PC-3 (cell line): ENCODE data around the gene LTF. TPM values are rescaled to one million over a fixed set of nuclear protein-coding genes. Genes with fewer than 3 reads are reported as not detected.

Experiments used
- ATAC-seq: fragments of 200-7000 bp; cut with Tn5 transposase; 2 replicates; pipeline ENCODE4 v1.9.1; 2020; ENCODE audit warnings: mild to moderate bottlenecking, moderate library complexity
- BruUV-seq: library from RNA; stranded (reverse); fragments of 400-500 nt; replicated peaks from 2 replicates; lab custom pipeline; 2021; lab: Mats Ljungman, UMichigan
- CTCF ChIA-PET: fragments of 300-600 bp; sonication (Branson Sonifier 250); formaldehyde crosslinking; loops from one replicate; lab custom pipeline; 2022; ENCODE audit warnings: antibody characterized with exemption; lab: Charles Lee
- POLR2A ChIA-PET: fragments of 300-600 bp; sonication (Branson Sonifier 250); formaldehyde crosslinking; loops from one replicate; lab custom pipeline; 2022; ENCODE audit warnings: antibody characterized with exemption; ENCODE audit not compliant: unreplicated experiment; lab: Charles Lee
- DNase-seq: peaks from one replicate; pipeline ENCODE4 v3.0.0-alpha.2; 2015
- H2AFZ ChIP-seq: fragments of 300-600 bp; sonication (generic); 2 replicates; pipeline ENCODE4 v1.6.0; 2016; ENCODE audit warnings: antibody characterized with exemption, low read length
- H3F3A ChIP-seq: fragments of 300-600 bp; sonication (generic); one replicate; pipeline ENCODE4 v1.6.0; 2017; ENCODE audit warnings: antibody characterized with exemption, low read length, control low read depth, mild to moderate bottlenecking; ENCODE audit not compliant: unreplicated experiment
- H3K27ac ChIP-seq: fragments of 300-600 bp; sonication (generic); 2 replicates; pipeline ENCODE4 v1.5.1; 2016; ENCODE audit warnings: mild to moderate bottlenecking, low read length
- H3K27me3 ChIP-seq: fragments of 300-600 bp; sonication (generic); 2 replicates; pipeline ENCODE4 v1.6.1; 2016; ENCODE audit warnings: low read length, mixed read lengths
- H3K36me3 ChIP-seq: fragments of 300-600 bp; sonication (generic); 2 replicates; pipeline ENCODE4 v1.6.1; 2016; ENCODE audit warnings: low read depth, mixed run types, low read length, mixed read lengths
- H3K4me1 ChIP-seq: fragments of 300-600 bp; sonication (generic); 2 replicates; pipeline ENCODE4 v1.5.1; 2016; ENCODE audit warnings: low read length; ENCODE audit not compliant: insufficient read depth
- H3K4me2 ChIP-seq: fragments of 300-600 bp; sonication (generic); 2 replicates; pipeline ENCODE4 v1.6.0; 2016; ENCODE audit warnings: low read length
- H3K4me3 ChIP-seq: fragments of 300-600 bp; sonication (generic); 2 replicates; pipeline ENCODE4 v1.5.1; 2016; ENCODE audit warnings: mild to moderate bottlenecking, low read length, mixed read lengths
- H3K79me2 ChIP-seq: fragments of 300-600 bp; sonication (generic); 2 replicates; pipeline ENCODE4 v1.6.1; 2017; ENCODE audit warnings: low read length, mixed read lengths
- H3K9ac ChIP-seq: fragments of 300-600 bp; sonication (generic); 2 replicates; pipeline ENCODE4 v1.6.0; 2016; ENCODE audit warnings: mild to moderate bottlenecking, low read length
- H3K9me2 ChIP-seq: fragments of 300-600 bp; sonication (generic); replicated peaks from 2 replicates; pipeline ENCODE4 v1.6.1; 2016; ENCODE audit warnings: mixed run types, low read length, mixed read lengths
- H3K9me3 ChIP-seq: fragments of 300-600 bp; sonication (generic); 2 replicates; pipeline ENCODE4 v1.6.1; 2016; ENCODE audit warnings: low read length, mixed read lengths
- H4K20me1 ChIP-seq: fragments of 300-600 bp; sonication (generic); 2 replicates; pipeline ENCODE4 v1.6.1; 2016; ENCODE audit warnings: low read length, mixed read lengths
- CTCF ChIP-seq: fragments of 300-600 bp; sonication (generic); conservative IDR thresholded peaks from 2 replicates; pipeline ENCODE4 v1.5.1; 2017; ENCODE audit warnings: antibody characterized with exemption, low read depth, mild to moderate bottlenecking, low read length
- EZH2 ChIP-seq: fragments of 300-600 bp; sonication (generic); IDR thresholded peaks from one replicate; pipeline ENCODE4 v1.6.1; 2017; ENCODE audit warnings: antibody characterized with exemption, mild to moderate bottlenecking, low read length; ENCODE audit not compliant: unreplicated experiment
- EZH2phosphoT487 ChIP-seq: fragments of 300-600 bp; sonication (generic); IDR thresholded peaks from 2 replicates; pipeline ENCODE4 v1.6.1; 2018; ENCODE audit warnings: mild to moderate bottlenecking, antibody characterized with exemption, low read length, borderline replicate concordance
- intact Hi-C: fragments of 100-400 bp; cut with micrococcal nuclease; formaldehyde crosslinking; loops from 2 replicates; pipeline ENCODE4 v1.9.0; 2023
- total RNA-seq: library from RNA; depleted of rRNA; stranded (reverse); fragments of >200 nt; gene quantifications from 2 replicates; pipeline ENCODE4 v1.2.3, GENCODE V29; 2014

LTF gene
- total RNA-seq, 1 experiment from 2014 or later, result not detected

GRCh38 chr3:46440531-46441294, 24.0 kb downstream of the LTF start:
- Histone ChIP-seq H3K9ac (no peak overlapping the region), H3K27ac (no peak overlapping the region), H4K20me1 (no peaks in the 10 kb centered on the region), H3K27me3 (no peaks in the 10 kb centered on the region), H3F3A (no peaks in the 10 kb centered on the region), H3K36me3 (no peaks in the 10 kb centered on the region), H3K9me3 (no peaks in the 10 kb centered on the region), H3K4me3 (no peak overlapping the region), H3K9me2 (no peaks in the 10 kb centered on the region), H3K4me2 (no peak overlapping the region), H2AFZ (no peak overlapping the region), H3K79me2 (no peaks in the 10 kb centered on the region), H3K4me1 (no peaks in the 10 kb centered on the region)
- ChIA-PET CTCF (no interaction called here), POLR2A (no interaction called here)
- DNase-seq (no peak), ATAC-seq (no peak)
- no peak for TF ChIP-seq EZH2phosphoT487
- no peak for TF ChIP-seq CTCF
- no peak for TF ChIP-seq EZH2
- BruUV-seq, result no TSS peak
- intact Hi-C loops, result no loop called here

GRCh38 chr3:46438831-46439230, 25.9 kb downstream of the LTF start:
- no peak for ATAC-seq
- no peaks in the 10 kb centered on the region for H3K4me1 ChIP-seq
- no peak for TF ChIP-seq CTCF
- TF ChIP-seq EZH2phosphoT487, result no peak
- TF ChIP-seq EZH2, result no peak
- CTCF ChIA-PET, result no interaction called here
- BruUV-seq, result no TSS peak
- no peaks in the 10 kb centered on the region for H4K20me1 ChIP-seq
- no peaks in the 10 kb centered on the region for H3K27me3 ChIP-seq
- H2AFZ ChIP-seq, result no peak overlapping the region
- H3K9me3 ChIP-seq, result no peaks in the 10 kb centered on the region
- H3K4me2 ChIP-seq, result no peak overlapping the region
- no peak overlapping the region for H3K27ac ChIP-seq
- no peak overlapping the region for H3K4me3 ChIP-seq
- POLR2A ChIA-PET, result no interaction called here
- DNase-seq, result no peak
- H3K9me2 ChIP-seq, result no peaks in the 10 kb centered on the region
- no peaks in the 10 kb centered on the region for H3F3A ChIP-seq
- H3K36me3 ChIP-seq, result no peaks in the 10 kb centered on the region
- no peak overlapping the region for H3K9ac ChIP-seq
- intact Hi-C loops, result no loop called here
- no peaks in the 10 kb centered on the region for H3K79me2 ChIP-seq

- Histone ChIP-seq H3K79me2 (no peaks in the 10 kb centered on the region), H3K27me3 (no peaks in the 10 kb centered on the region), H3K4me3 (no peak overlapping the region), H4K20me1 (no peaks in the 10 kb centered on the region), H2AFZ (no peak overlapping the region), H3F3A (no peaks in the 10 kb centered on the region), H3K9me3 (0 out of 2 replicates have a peak, but pooled peaks cover 6% of the 10 kb centered on the region), H3K9me2 (no peaks in the 10 kb centered on the region), H3K27ac (no peak overlapping the region), H3K4me2 (no peak overlapping the region), H3K4me1 (peaks cover 3% of the 10 kb centered on the region; the same call in 1 of the 2 replicates), H3K9ac (no peak overlapping the region), H3K36me3 (no peaks in the 10 kb centered on the region)
- ChIA-PET CTCF (no interaction called here), POLR2A (interaction anchor here (0.6 kb wide), 1 partner anchor 542 kb away, joined by 5 read pairs; no protein-coding TSS in a partner anchor)
- intact Hi-C loops, result no loop called here
- BruUV-seq, result no TSS peak
- DNase-seq, result no peak
- TF ChIP-seq EZH2 (no peak), CTCF (no peak), EZH2phosphoT487 (no peak)
- ATAC-seq, result no peak
Measured at GRCh38 chr3:46435081-46435726, 29.5 kb downstream of the LTF start.
